Omental fat pad (tissue), 4 donors: ENCODE data around the gene MAGEB17. TPM values are rescaled to one million over a fixed set of nuclear protein-coding genes. Genes with fewer than 3 reads are reported as not detected.
"Not testable (repeated sequence)": the region's sequence is repeated elsewhere in the genome, so short reads cannot be mapped to it uniquely, and the experiment has no call there.

Source experiments
- ATAC-seq: fragments of 150-250 bp; one replicate; pipeline ENCODE4 v1.9.1; 2016; ENCODE audit warnings: mild to moderate bottlenecking, moderate library complexity; ENCODE audit not compliant: low FRiP score
- DNase-seq: peaks from one replicate; pipeline ENCODE4 v3.0.0-alpha.2; 2019; ENCODE audit warnings: low spot score
- CTCF ChIP-seq, 3 donors: fragments of 450-650 bp; IDR thresholded peaks; one replicate each; pipeline ENCODE4 v1.5.1; 2016 to 2017; ENCODE audit warnings: antibody characterized with exemption in 3 of 3, mild to moderate bottlenecking in 3 of 3, moderate library complexity in 2 of 3
- total RNA-seq, 4 donors: library from RNA; depleted of rRNA; stranded (reverse); fragments of >200 nt; gene quantifications; one replicate each; pipeline ENCODE4 v1.1.0, GENCODE V29; 2016

MAGEB17 gene
- total RNA-seq, 4 donors from 2014 or later, result not detected

- ATAC-seq (no peak), DNase-seq (no peak)
- TF ChIP-seq CTCF (IDR thresholded peaks at IDR 0.05), result no peak
These were observed 11.6 kb upstream of the MAGEB17 start for GRCh38 chrX:16155581-16156096.

- no peak for DNase-seq
- no peak for ATAC-seq
- TF ChIP-seq CTCF (IDR thresholded peaks at IDR 0.05), result no peak
These were observed 10.5 kb upstream of the MAGEB17 start for GRCh38 chrX:16156692-16157331.

DNA sequence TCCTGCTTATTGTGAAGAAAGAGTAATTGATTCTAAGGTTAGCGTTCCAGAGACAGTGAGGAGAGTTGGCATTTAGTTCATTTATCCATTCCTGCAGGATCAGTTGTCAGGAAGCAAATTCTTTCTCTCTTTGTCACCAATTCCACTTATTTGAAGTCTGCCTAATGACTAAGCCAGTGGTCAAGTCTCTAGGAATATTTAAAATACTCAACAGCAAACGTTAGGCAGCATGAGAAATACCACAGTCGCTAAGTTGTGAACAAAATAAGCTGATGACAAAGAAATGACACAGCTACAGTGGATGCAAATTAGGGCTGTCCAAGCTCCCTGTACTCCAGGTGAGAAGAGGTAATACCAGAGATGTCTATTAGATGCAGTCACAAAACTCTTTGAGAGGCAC, 6.6 kb upstream of the MAGEB17 start:
- ATAC-seq (no peak), DNase-seq (no peak)
- TF ChIP-seq CTCF (IDR thresholded peaks at IDR 0.05), result no peak

DNA sequence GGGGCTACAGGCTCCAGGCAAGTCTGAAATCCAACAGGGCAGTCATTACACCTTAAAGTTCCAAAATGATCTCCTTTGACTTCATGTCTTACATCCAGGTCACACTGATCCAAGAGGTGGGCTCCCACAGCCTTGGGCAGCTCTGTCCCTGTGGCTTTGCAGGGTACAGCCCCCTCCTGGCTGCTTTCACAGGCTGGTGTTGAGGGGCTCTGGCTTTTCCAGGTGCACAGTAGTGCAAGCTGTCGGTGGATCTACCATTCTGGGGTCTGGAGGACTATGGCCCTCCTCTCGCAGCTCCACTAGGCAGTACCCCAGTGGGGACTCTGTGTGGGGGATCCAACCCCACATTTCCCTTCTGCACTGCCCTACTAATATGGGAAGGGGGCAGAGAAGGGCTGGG, 6.1 kb upstream of the MAGEB17 start:
- DNase-seq, ATAC-seq: not testable (repeated sequence)

GRCh38 chrX:16162391-16162790, 4.9 kb upstream of the MAGEB17 start:
- TF ChIP-seq CTCF (IDR thresholded peaks at IDR 0.05), result no peak
- DNase-seq (no peak), ATAC-seq (no peak)

- DNase-seq, result no peak
- ATAC-seq, result no peak
- TF ChIP-seq CTCF (IDR thresholded peaks at IDR 0.05), result no peak
These were observed 2.5 kb upstream of the MAGEB17 start for GRCh38 chrX:16164748-16165147.

- no peak for TF ChIP-seq CTCF (IDR thresholded peaks at IDR 0.05)
These were observed 3.8 kb downstream of the MAGEB17 start for GRCh38 chrX:16171039-16171438.

More at GRCh38 chrX:16171039-16171438, 3.8 kb downstream of the MAGEB17 start:
- no peak for ATAC-seq
- DNase-seq, result no peak
